ENCODE results near the gene TMC6.

DNA sequence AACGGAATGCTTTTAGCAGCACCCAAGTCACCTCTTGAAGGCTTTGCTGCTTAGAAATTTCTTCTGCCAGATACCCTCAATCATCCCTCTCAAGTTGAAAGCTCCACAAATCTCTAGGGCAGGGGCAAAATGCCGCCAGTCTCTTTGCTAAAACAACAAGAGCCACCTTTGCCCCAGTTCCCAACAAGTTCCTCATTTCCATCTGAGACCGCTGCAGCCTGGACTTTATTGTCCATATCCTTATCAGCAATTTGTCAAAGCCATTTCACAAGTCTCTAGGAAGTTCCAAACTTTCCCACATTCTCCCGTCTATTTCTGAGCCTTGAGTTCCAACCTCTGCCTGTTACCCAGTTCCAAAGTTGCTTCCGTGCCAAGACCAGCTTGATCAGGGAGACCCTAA lies 27.4 kb downstream of the TMC6 start:
- TF ChIP-seq, protein P1, sequence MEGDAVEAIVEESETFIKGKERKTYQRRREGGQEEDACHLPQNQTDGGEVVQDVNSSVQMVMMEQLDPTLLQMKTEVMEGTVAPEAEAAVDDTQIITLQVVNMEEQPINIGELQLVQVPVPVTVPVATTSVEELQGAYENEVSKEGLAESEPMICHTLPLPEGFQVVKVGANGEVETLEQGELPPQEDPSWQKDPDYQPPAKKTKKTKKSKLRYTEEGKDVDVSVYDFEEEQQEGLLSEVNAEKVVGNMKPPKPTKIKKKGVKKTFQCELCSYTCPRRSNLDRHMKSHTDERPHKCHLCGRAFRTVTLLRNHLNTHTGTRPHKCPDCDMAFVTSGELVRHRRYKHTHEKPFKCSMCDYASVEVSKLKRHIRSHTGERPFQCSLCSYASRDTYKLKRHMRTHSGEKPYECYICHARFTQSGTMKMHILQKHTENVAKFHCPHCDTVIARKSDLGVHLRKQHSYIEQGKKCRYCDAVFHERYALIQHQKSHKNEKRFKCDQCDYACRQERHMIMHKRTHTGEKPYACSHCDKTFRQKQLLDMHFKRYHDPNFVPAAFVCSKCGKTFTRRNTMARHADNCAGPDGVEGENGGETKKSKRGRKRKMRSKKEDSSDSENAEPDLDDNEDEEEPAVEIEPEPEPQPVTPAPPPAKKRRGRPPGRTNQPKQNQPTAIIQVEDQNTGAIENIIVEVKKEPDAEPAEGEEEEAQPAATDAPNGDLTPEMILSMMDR (IDR thresholded peaks at IDR 0.05) = no peak
- TF ChIP-seq, protein P2, sequence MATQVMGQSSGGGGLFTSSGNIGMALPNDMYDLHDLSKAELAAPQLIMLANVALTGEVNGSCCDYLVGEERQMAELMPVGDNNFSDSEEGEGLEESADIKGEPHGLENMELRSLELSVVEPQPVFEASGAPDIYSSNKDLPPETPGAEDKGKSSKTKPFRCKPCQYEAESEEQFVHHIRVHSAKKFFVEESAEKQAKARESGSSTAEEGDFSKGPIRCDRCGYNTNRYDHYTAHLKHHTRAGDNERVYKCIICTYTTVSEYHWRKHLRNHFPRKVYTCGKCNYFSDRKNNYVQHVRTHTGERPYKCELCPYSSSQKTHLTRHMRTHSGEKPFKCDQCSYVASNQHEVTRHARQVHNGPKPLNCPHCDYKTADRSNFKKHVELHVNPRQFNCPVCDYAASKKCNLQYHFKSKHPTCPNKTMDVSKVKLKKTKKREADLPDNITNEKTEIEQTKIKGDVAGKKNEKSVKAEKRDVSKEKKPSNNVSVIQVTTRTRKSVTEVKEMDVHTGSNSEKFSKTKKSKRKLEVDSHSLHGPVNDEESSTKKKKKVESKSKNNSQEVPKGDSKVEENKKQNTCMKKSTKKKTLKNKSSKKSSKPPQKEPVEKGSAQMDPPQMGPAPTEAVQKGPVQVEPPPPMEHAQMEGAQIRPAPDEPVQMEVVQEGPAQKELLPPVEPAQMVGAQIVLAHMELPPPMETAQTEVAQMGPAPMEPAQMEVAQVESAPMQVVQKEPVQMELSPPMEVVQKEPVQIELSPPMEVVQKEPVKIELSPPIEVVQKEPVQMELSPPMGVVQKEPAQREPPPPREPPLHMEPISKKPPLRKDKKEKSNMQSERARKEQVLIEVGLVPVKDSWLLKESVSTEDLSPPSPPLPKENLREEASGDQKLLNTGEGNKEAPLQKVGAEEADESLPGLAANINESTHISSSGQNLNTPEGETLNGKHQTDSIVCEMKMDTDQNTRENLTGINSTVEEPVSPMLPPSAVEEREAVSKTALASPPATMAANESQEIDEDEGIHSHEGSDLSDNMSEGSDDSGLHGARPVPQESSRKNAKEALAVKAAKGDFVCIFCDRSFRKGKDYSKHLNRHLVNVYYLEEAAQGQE (IDR thresholded peaks at IDR 0.05; ENCODE audit: insufficient read depth in 1 of 2, low read depth in 2 of 2, low read length in 1 of 2) = no peak
- TF ChIP-seq SIN3A (IDR thresholded peaks at IDR 0.05; ENCODE audit: borderline replicate concordance, insufficient read depth, low read depth, low read length) (no peak), POLR2AphosphoS5 (IDR thresholded peaks at IDR 0.05; ENCODE audit: low read depth, low read length) (no peak), TCF7L2 (IDR thresholded peaks at IDR 0.05; ENCODE audit: low read depth, low read length) (no peak)
